Caco-2 (cell line): ENCODE measurements around the gene SIX5. TPM values are rescaled to one million over a fixed set of nuclear protein-coding genes. Genes with fewer than 3 reads are reported as not detected.

Experiments used
- BruUV-seq: library from RNA; stranded (reverse); fragments of 400-500 nt; replicated peaks from 2 replicates; lab custom pipeline; 2021; lab: Mats Ljungman, UMichigan
- CTCF ChIA-PET: fragments of 300-600 bp; sonication (Branson Sonifier 250); formaldehyde crosslinking; loops from one replicate; lab custom pipeline; 2022; ENCODE audit warnings: antibody characterized with exemption; lab: Charles Lee
- POLR2A ChIA-PET: fragments of 300-600 bp; sonication (Branson Sonifier 250); formaldehyde crosslinking; loops from one replicate; lab custom pipeline; 2022; ENCODE audit warnings: antibody characterized with exemption; lab: Charles Lee
- DNase-seq, 2 experiments: peaks; one replicate each; pipeline versions ENCODE4 v3.0.0 to v3.0.0-alpha.2; 2020 to 2022
- H3K27me3 ChIP-seq: replicated peaks from 2 replicates; pipeline ENCODE4 v1.6.0; 2011; ENCODE audit warnings: low read length; ENCODE audit not compliant: control insufficient read depth, insufficient read depth
- H3K36me3 ChIP-seq: 2 replicates; pipeline ENCODE4 v1.5.1; 2011; ENCODE audit warnings: low read length; ENCODE audit not compliant: control insufficient read depth, insufficient read depth
- H3K4me1 ChIP-seq: fragments of 250-450 bp; sonication (Bioruptor Pico); 2 replicates; pipeline ENCODE4 v1.5.1; 2020; ENCODE audit warnings: mild to moderate bottlenecking
- H3K4me3 ChIP-seq: 2 replicates; pipeline ENCODE4 v1.5.1; 2011; ENCODE audit warnings: low read depth, mild to moderate bottlenecking, control low read depth, low read length
- H3K9me3 ChIP-seq: fragments of 250-450 bp; sonication (Bioruptor Pico); 2 replicates; pipeline ENCODE4 v1.5.1; 2020; ENCODE audit warnings: mild to moderate bottlenecking, moderate library complexity
- H3K27ac Mint-ChIP-seq: one replicate; pipeline ENCODE4 v1.8.0; 2022; ENCODE audit warnings: mixed read lengths; ENCODE audit not compliant: unreplicated experiment
- H3K27me3 Mint-ChIP-seq: one replicate; pipeline ENCODE4 v1.8.0; 2022; ENCODE audit warnings: mixed read lengths; ENCODE audit not compliant: insufficient read depth, unreplicated experiment
- H3K36me3 Mint-ChIP-seq: one replicate; pipeline ENCODE4 v1.8.0; 2022; ENCODE audit warnings: mild to moderate bottlenecking, mixed read lengths; ENCODE audit not compliant: insufficient read depth, unreplicated experiment
- H3K4me1 Mint-ChIP-seq: one replicate; pipeline ENCODE4 v1.8.0; 2022; ENCODE audit warnings: low read depth, mixed read lengths; ENCODE audit not compliant: unreplicated experiment
- H3K4me3 Mint-ChIP-seq: one replicate; pipeline ENCODE4 v1.8.0; 2022; ENCODE audit warnings: mild to moderate bottlenecking, moderate library complexity, mixed read lengths; ENCODE audit not compliant: unreplicated experiment
- H3K9me3 Mint-ChIP-seq: one replicate; pipeline ENCODE4 v1.8.0; 2022; ENCODE audit warnings: mixed read lengths; ENCODE audit not compliant: unreplicated experiment
- CTCF ChIP-seq, 2 experiments: fragments of 200-600 bp in 1 of 2; IDR thresholded peaks; 1 replicate in 1 of 2; 2 replicates in 1 of 2; pipeline versions ENCODE4 v1.5.1 to v1.8.0; 2011 to 2022; ENCODE audit warnings: antibody characterized with exemption in 1 of 2, control low read depth in 1 of 2, inconsistent platforms in 1 of 2, low read depth in 1 of 2, low read length in 1 of 2, mild to moderate bottlenecking in 1 of 2, moderate library complexity in 1 of 2; ENCODE audit not compliant: insufficient read depth in 1 of 2, severe bottlenecking in 1 of 2, unreplicated experiment in 1 of 2
- intact Hi-C: fragments of 100-400 bp; cut with micrococcal nuclease; formaldehyde crosslinking; loops from one replicate; pipeline ENCODE4 v1.10.0; 2022; ENCODE audit not compliant: unreplicated experiment
- total RNA-seq: library from RNA; stranded (reverse); gene quantifications from 2 replicates; pipeline ENCODE4 v1.2.3, GENCODE V29; 2022

SIX5 gene
- total RNA-seq, 1 experiment from 2014 or later: 28.6 TPM

- H3K4me1 ChIP-seq: peaks cover 6% of the 10 kb centered on the region; the same call in 1 of the 2 replicates
- CTCF ChIA-PET: interaction anchor here (0.6 to 2.8 kb wide), 40 partner anchors 9 to 1610 kb away, joined by 3 to 46 read pairs (median 5); partner anchors contain the start of genes CCDC61, DMPK, DMWD and FBXO46
- POLR2A ChIA-PET: interaction anchor here (0.6 to 1.3 kb wide), 4 partner anchors 46 to 73 kb away, joined by 3 to 5 read pairs (median 4); partner anchors contain the start of gene IRF2BP1
- H3K4me1 Mint-ChIP-seq: peaks cover 14% of the 10 kb centered on the region
- H3K27me3 ChIP-seq: no peaks in the 10 kb centered on the region
- no peaks in the 10 kb centered on the region for H3K9me3 Mint-ChIP-seq
- DNase-seq: peak; percentile 96 to 98
- no peaks in the 10 kb centered on the region; the same call in 1 of the 2 replicates for H3K36me3 ChIP-seq
- peak; percentile 97 to 99 for TF ChIP-seq CTCF (IDR thresholded peaks at IDR 0.05; ENCODE audit: insufficient read depth in 1 of 2, low read depth in 1 of 2, low read length in 1 of 2, severe bottlenecking in 1 of 2, unreplicated experiment in 1 of 2)
- H3K4me3 ChIP-seq: no peak overlapping the region
- no peaks in the 10 kb centered on the region for H3K27me3 Mint-ChIP-seq
- H3K9me3 ChIP-seq: no peaks in the 10 kb centered on the region
- no peak overlapping the region for H3K4me3 Mint-ChIP-seq
- H3K27ac Mint-ChIP-seq: no peak overlapping the region
- intact Hi-C loops: loop anchor here (1.0 to 10.0 kb wide), 2 partner anchors 66 to 198 kb away; no protein-coding TSS in a partner anchor
- no TSS peak for BruUV-seq
- peaks cover 60% of the 10 kb centered on the region for H3K36me3 Mint-ChIP-seq
Measured at GRCh38 chr19:45817010-45817724, 48.1 kb upstream of the SIX5 start.

GRCh38 chr19:45816236-45817009, 47.4 kb upstream of the SIX5 start:
- intact Hi-C loops: loop anchor here (1.0 to 10.0 kb wide), 2 partner anchors 67 to 198 kb away; no protein-coding TSS in a partner anchor
- Histone ChIP-seq H3K4me1 (peaks cover 6% of the 10 kb centered on the region; the same call in 1 of the 2 replicates), H3K4me3 (no peak overlapping the region), H3K36me3 (no peaks in the 10 kb centered on the region; the same call in 1 of the 2 replicates), H3K9me3 (no peaks in the 10 kb centered on the region), H3K27me3 (no peaks in the 10 kb centered on the region)
- DNase-seq: no peak
- Mint-ChIP-seq H3K27me3 (no peaks in the 10 kb centered on the region), H3K9me3 (no peaks in the 10 kb centered on the region), H3K4me3 (no peak overlapping the region), H3K4me1 (peaks cover 14% of the 10 kb centered on the region), H3K27ac (no peak overlapping the region), H3K36me3 (peaks cover 54% of the 10 kb centered on the region)
- ChIA-PET CTCF (interaction anchor here (0.6 to 2.8 kb wide), 38 partner anchors 10 to 636 kb away, joined by 3 to 46 read pairs (median 6); partner anchors contain the start of genes CCDC61, DMPK, DMWD and FBXO46), POLR2A (interaction anchor here (0.6 to 1.3 kb wide), 3 partner anchors 47 to 74 kb away, joined by 3 to 5 read pairs (median 3); no protein-coding TSS in a partner anchor)
- no peak for TF ChIP-seq CTCF (IDR thresholded peaks at IDR 0.05; ENCODE audit: insufficient read depth in 1 of 2, low read depth in 1 of 2, low read length in 1 of 2, severe bottlenecking in 1 of 2, unreplicated experiment in 1 of 2)
- no TSS peak for BruUV-seq
